HepG2 (cell line): ENCODE data around the gene ADAMTSL4. TPM values are rescaled to one million over a fixed set of nuclear protein-coding genes. Genes with fewer than 3 reads are reported as not detected.

Source experiments
- CEBPB ChIP-seq: IDR thresholded peaks from 2 replicates; pipeline ENCODE4 v1.6.1; 2011; ENCODE audit warnings: low read depth, low read length, improper control_type of control experiment, borderline replicate concordance
- CSRNP1 ChIP-seq: sonication (generic); formaldehyde crosslinking; IDR thresholded peaks from 2 replicates; pipeline ENCODE4 v1.8.1; 2023; ENCODE audit warnings: mild to moderate bottlenecking, missing genetic modification reagents
- CTCF ChIP-seq: sonication (generic); formaldehyde crosslinking; IDR thresholded peaks from 2 replicates; pipeline ENCODE4 v1.5.0; 2020; ENCODE audit warnings: mild to moderate bottlenecking, missing genetic modification reagents, moderate library complexity
- FOXP1 ChIP-seq, 2 experiments: fragments of 450-650 bp in 1 of 2; IDR thresholded peaks; 2 replicates each; pipeline ENCODE4 v1.6.1; 2017 to 2018; ENCODE audit warnings: antibody characterized with exemption in 1 of 2
- KAT2B ChIP-seq: fragments of 150-350 bp; IDR thresholded peaks from 2 replicates; pipeline ENCODE4 v1.6.1; 2014; ENCODE audit warnings: low read depth, low read length, borderline replicate concordance
- MXD1 ChIP-seq: sonication (generic); formaldehyde crosslinking; IDR thresholded peaks from 2 replicates; pipeline ENCODE4 v1.4.0; 2020; ENCODE audit warnings: mild to moderate bottlenecking, missing genetic modification reagents
- NR2F1 ChIP-seq, 2 experiments: fragments of 450-650 bp in 1 of 2; formaldehyde crosslinking in 1 of 2; IDR thresholded peaks; 2 replicates each; pipeline versions ENCODE4 v1.5.0 to v1.6.1; 2016 to 2020; ENCODE audit warnings: mild to moderate bottlenecking in 1 of 2, missing compliant biosample characterization in 1 of 2, missing genetic modification reagents in 1 of 2, moderate library complexity in 1 of 2
- POGK ChIP-seq: sonication (generic); formaldehyde crosslinking; conservative IDR thresholded peaks from 2 replicates; pipeline ENCODE4 v1.8.0; 2022; ENCODE audit warnings: mild to moderate bottlenecking, moderate library complexity, missing genetic modification reagents
- REPIN1 ChIP-seq: sonication (generic); formaldehyde crosslinking; IDR thresholded peaks from 2 replicates; pipeline ENCODE4 v1.8.0; 2022; ENCODE audit warnings: missing genetic modification reagents, low read depth, mild to moderate bottlenecking, borderline replicate concordance
- SRSF9 ChIP-seq: fragments of 200-400 bp; formaldehyde crosslinking; IDR thresholded peaks from 2 replicates; pipeline ENCODE4 v1.6.1; 2018; ENCODE audit warnings: borderline replicate concordance, mild to moderate bottlenecking, low read depth, low read length; ENCODE audit not compliant: insufficient read depth, poor library complexity, severe bottlenecking
- TAF1 ChIP-seq: sonication (generic); formaldehyde crosslinking; IDR thresholded peaks from 2 replicates; pipeline ENCODE4 v1.4.0; 2020; ENCODE audit warnings: missing genetic modification reagents
- TOPORS ChIP-seq: sonication (generic); formaldehyde crosslinking; IDR thresholded peaks from 2 replicates; pipeline ENCODE4 v1.8.0; 2023; ENCODE audit warnings: mild to moderate bottlenecking, missing genetic modification reagents
- ZBTB38 ChIP-seq: sonication (generic); formaldehyde crosslinking; IDR thresholded peaks from 2 replicates; pipeline ENCODE4 v1.5.1; 2020; ENCODE audit warnings: mild to moderate bottlenecking, missing genetic modification reagents
- ZFP82 ChIP-seq: sonication (generic); formaldehyde crosslinking; IDR thresholded peaks from 2 replicates; pipeline ENCODE4 v1.5.1; 2020; ENCODE audit warnings: mild to moderate bottlenecking, missing genetic modification reagents, borderline replicate concordance
- ZNF563 ChIP-seq: sonication (generic); formaldehyde crosslinking; IDR thresholded peaks from 2 replicates; pipeline ENCODE4 v1.8.0; 2022; ENCODE audit warnings: mild to moderate bottlenecking, moderate library complexity, missing genetic modification reagents
- ZNF589 ChIP-seq: sonication (generic); formaldehyde crosslinking; conservative IDR thresholded peaks from 2 replicates; pipeline ENCODE4 v1.8.0; 2022; ENCODE audit warnings: mild to moderate bottlenecking, moderate library complexity, missing genetic modification reagents
- ZNF747 ChIP-seq: sonication (generic); formaldehyde crosslinking; IDR thresholded peaks from 2 replicates; pipeline ENCODE4 v1.8.1; 2023; ENCODE audit warnings: missing genetic modification reagents, mild to moderate bottlenecking, borderline replicate concordance
- ZNF770 ChIP-seq: sonication (generic); formaldehyde crosslinking; IDR thresholded peaks from 2 replicates; pipeline ENCODE4 v1.5.0; 2020; ENCODE audit warnings: mild to moderate bottlenecking, missing genetic modification reagents
- ZNF790 ChIP-seq: sonication (generic); formaldehyde crosslinking; IDR thresholded peaks from 2 replicates; pipeline ENCODE4 v1.8.0; 2022; ENCODE audit warnings: missing genetic modification reagents, mild to moderate bottlenecking, borderline replicate concordance
- polyA plus RNA-seq, 8 experiments: library from polyadenylated mRNA; depleted of rRNA in 3 of 8; stranded (reverse) in 7 of 8; unstranded in 1 of 8; fragments of >200 nt; fragmentation: Illumina TruSeq in 4 of 8; extraction: Trizol in 4 of 8; gene quantifications; 2 replicates each; pipeline versions ENCODE4 v1.2.1 to v1.2.3, GENCODE V29; 2011 to 2016; ENCODE audit warnings: low read depth in 4 of 8, missing spikeins in 1 of 8, mixed read lengths in 1 of 8; ENCODE audit not compliant: insufficient read depth in 1 of 8
- total RNA-seq, 5 experiments: library from RNA; depleted of rRNA; stranded (reverse); fragments of >200 nt; fragmentation: Illumina TruSeq; extraction: Trizol; gene quantifications; 2 replicates each; pipeline ENCODE4 v1.2.3, GENCODE V29; 2016; ENCODE audit warnings: low read depth in 1 of 5

Gene ADAMTSL4
- total and polyA plus RNA-seq, 2 of the 13 experiments (the other 11 are each of a cell fraction or from before 2014, with no cell fraction given) = 3.9 to 16.4 TPM

GRCh38 chr1:150548632-150549495, at the start of gene ADAMTSL4 (continued):
- TF ChIP-seq TAF1 (CRISPR knock-in tag) (peak; percentile 52), FOXP1 (IDR thresholded peaks at IDR 0.05) (no peak), FOXP1 (CRISPR knock-in tag; IDR thresholded peaks at IDR 0.05) (no peak), ZNF747 (0 out of 2 replicates have a peak, but pooled peaks have one; percentile 16), ZNF589 (CRISPR knock-in tag) (no peak; the same call in 1 of the 2 replicates), NR2F1 (CRISPR knock-in tag; IDR thresholded peaks at IDR 0.05) (no peak), REPIN1 (CRISPR knock-in tag) (no peak), TOPORS (CRISPR knock-in tag) (no peak), CEBPB (peak; percentile 47; the same call in 1 of the 2 replicates), ZNF563 (CRISPR knock-in tag) (0 out of 2 replicates have a peak, but pooled peaks have one; percentile 75), ZFP82 (CRISPR knock-in tag) (no peak), CSRNP1 (CRISPR knock-in tag) (0 out of 2 replicates have a peak, but pooled peaks have one; percentile 16), ZBTB38 (CRISPR knock-in tag) (0 out of 2 replicates have a peak, but pooled peaks have one; percentile 16), MXD1 (peak; percentile 27), POGK (CRISPR knock-in tag) (peak; percentile 55; the same call in 1 of the 2 replicates), ZNF790 (CRISPR knock-in tag) (no peak), ZNF770 (CRISPR knock-in tag) (peak; percentile 68), KAT2B (no peak), SRSF9 (no peak), CTCF (peak; percentile 30; the same call in 1 of the 2 replicates)
